PC-3 (cell line): ENCODE results near the gene GNB5.

Experiments used
- EZH2 ChIP-seq: fragments of 300-600 bp; sonication (generic); IDR thresholded peaks from one replicate; pipeline ENCODE4 v1.6.1; 2017; ENCODE audit warnings: antibody characterized with exemption, mild to moderate bottlenecking, low read length; ENCODE audit not compliant: unreplicated experiment
- EZH2phosphoT487 ChIP-seq: fragments of 300-600 bp; sonication (generic); IDR thresholded peaks from 2 replicates; pipeline ENCODE4 v1.6.1; 2018; ENCODE audit warnings: mild to moderate bottlenecking, antibody characterized with exemption, low read length, borderline replicate concordance
- TF ChIP-seq, protein P1 (sequence below): fragments of 300-600 bp; sonication (generic); conservative IDR thresholded peaks from 2 replicates; pipeline ENCODE4 v1.5.1; 2017; ENCODE audit warnings: antibody characterized with exemption, low read depth, mild to moderate bottlenecking, low read length

DNA sequence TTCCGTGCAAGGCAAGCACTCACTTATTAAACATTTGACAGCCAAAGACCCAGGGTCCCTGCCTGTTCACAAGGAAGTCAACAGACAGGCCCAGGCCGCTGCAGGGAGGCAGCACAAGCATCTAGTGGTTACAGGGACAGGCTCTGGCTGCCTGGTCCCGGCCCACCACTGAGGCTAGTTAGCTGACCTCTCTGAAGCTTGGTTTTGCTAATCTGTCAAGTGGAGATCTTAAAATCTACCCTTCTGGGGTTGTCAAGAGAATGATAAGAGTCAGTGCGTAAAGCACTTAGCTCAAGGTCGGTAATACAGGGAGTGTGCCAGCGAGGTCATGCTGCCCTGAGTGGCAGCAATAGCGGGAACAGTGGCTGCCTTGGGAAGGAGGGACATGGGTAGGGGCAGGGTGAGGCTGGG lies 6.0 kb downstream of the GNB5 start:
- TF ChIP-seq, protein P1, sequence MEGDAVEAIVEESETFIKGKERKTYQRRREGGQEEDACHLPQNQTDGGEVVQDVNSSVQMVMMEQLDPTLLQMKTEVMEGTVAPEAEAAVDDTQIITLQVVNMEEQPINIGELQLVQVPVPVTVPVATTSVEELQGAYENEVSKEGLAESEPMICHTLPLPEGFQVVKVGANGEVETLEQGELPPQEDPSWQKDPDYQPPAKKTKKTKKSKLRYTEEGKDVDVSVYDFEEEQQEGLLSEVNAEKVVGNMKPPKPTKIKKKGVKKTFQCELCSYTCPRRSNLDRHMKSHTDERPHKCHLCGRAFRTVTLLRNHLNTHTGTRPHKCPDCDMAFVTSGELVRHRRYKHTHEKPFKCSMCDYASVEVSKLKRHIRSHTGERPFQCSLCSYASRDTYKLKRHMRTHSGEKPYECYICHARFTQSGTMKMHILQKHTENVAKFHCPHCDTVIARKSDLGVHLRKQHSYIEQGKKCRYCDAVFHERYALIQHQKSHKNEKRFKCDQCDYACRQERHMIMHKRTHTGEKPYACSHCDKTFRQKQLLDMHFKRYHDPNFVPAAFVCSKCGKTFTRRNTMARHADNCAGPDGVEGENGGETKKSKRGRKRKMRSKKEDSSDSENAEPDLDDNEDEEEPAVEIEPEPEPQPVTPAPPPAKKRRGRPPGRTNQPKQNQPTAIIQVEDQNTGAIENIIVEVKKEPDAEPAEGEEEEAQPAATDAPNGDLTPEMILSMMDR = no peak
- TF ChIP-seq EZH2 (no peak), EZH2phosphoT487 (no peak)
